SK-N-SH (cell line): ENCODE data around the gene MKX. TPM values are rescaled to one million over a fixed set of nuclear protein-coding genes. Genes with fewer than 3 reads are reported as not detected.

Source experiments
- CTCF ChIA-PET: fragments of 300-600, 350-600 bp; formaldehyde crosslinking; extraction: SDS; loops from one replicate; lab custom pipeline; 2021; lab: Yijun Ruan, JAX
- POLR2A ChIA-PET: fragments of 350-600 bp; sonication (Branson Sonifier 250); formaldehyde crosslinking; extraction: SDS; loops from one replicate; lab custom pipeline; 2020; ENCODE audit warnings: antibody characterized with exemption, inconsistent platforms; lab: Yijun Ruan, JAX
- DNase-seq: peaks from one replicate; pipeline ENCODE4 v3.0.0; 2012
- H2AFZ ChIP-seq: fragments of 200-600 bp; sonication (generic); 2 replicates; pipeline ENCODE4 v1.8.1; 2016; ENCODE audit warnings: antibody characterized with exemption, mild to moderate bottlenecking, low read depth
- H3F3A ChIP-seq: fragments of 200-600 bp; sonication (generic); replicated peaks from 2 replicates; pipeline ENCODE3; 2016; ENCODE audit warnings: antibody characterized with exemption, mild to moderate bottlenecking; ENCODE audit not compliant: insufficient read depth
- H3K27ac ChIP-seq, 2 experiments: fragments of 200-500 bp in 1 of 2; fragments of 200-600 bp in 1 of 2; sonication (Bioruptor generic) in 1 of 2; sonication (generic), shearing (Covaris generic) in 1 of 2; 2 replicates each; pipeline versions ENCODE4 v1.5.1 to v1.6.1; 2014 to 2016; ENCODE audit warnings: low read depth in 2 of 2, inconsistent platforms in 1 of 2, low read length in 1 of 2, mild to moderate bottlenecking in 1 of 2, mixed read lengths in 1 of 2
- H3K27me3 ChIP-seq: fragments of 200-600 bp; sonication (generic), shearing (Covaris generic); 2 replicates; pipeline ENCODE4 v1.6.1; 2016; ENCODE audit warnings: mixed run types; ENCODE audit not compliant: insufficient read depth
- H3K36me3 ChIP-seq, 2 experiments: fragments of 200-500 bp in 1 of 2; fragments of 200-600 bp in 1 of 2; sonication (Bioruptor generic) in 1 of 2; sonication (generic) in 1 of 2; replicated peaks in 1 of 2; 2 replicates each; pipeline versions ENCODE3 to v1.5.1; 2014 to 2016; ENCODE audit warnings: low read length in 1 of 2, mild to moderate bottlenecking in 1 of 2; ENCODE audit not compliant: insufficient read depth in 2 of 2, control insufficient read depth in 1 of 2
- H3K4me1 ChIP-seq, 2 experiments: fragments of 200-500 bp in 1 of 2; fragments of 200-600 bp in 1 of 2; sonication (Bioruptor generic) in 1 of 2; sonication (generic), shearing (Covaris generic) in 1 of 2; 2 replicates each; pipeline versions ENCODE4 v1.5.1 to v1.6.1; 2014 to 2016; ENCODE audit warnings: low read depth in 1 of 2, low read length in 1 of 2, mixed run types in 1 of 2; ENCODE audit not compliant: insufficient read depth in 2 of 2, control insufficient read depth in 1 of 2
- H3K4me2 ChIP-seq: fragments of 200-600 bp; sonication (generic), shearing (Covaris generic); 2 replicates; pipeline ENCODE4 v1.6.1; 2017; ENCODE audit warnings: mixed run types
- H3K4me3 ChIP-seq, 2 experiments: fragments of 200-500 bp in 1 of 2; fragments of 200-600 bp in 1 of 2; sonication (Bioruptor generic) in 1 of 2; sonication (generic), shearing (Covaris generic) in 1 of 2; 2 replicates each; pipeline versions ENCODE4 v1.5.1 to v1.8.1; 2014 to 2016; ENCODE audit warnings: low read depth in 2 of 2, inconsistent platforms in 1 of 2, low read length in 1 of 2, mild to moderate bottlenecking in 1 of 2, mixed read lengths in 1 of 2, moderate library complexity in 1 of 2
- H3K79me2 ChIP-seq: fragments of 200-600 bp; sonication (generic); 2 replicates; pipeline ENCODE4 v1.8.1; 2017; ENCODE audit warnings: mild to moderate bottlenecking; ENCODE audit not compliant: insufficient read depth
- H3K9ac ChIP-seq: fragments of 200-600 bp; sonication (generic); 2 replicates; pipeline ENCODE4 v1.6.1; 2017; ENCODE audit warnings: mixed run types
- H3K9me2 ChIP-seq: fragments of 200-600 bp; sonication (generic); 2 replicates; pipeline ENCODE4 v1.6.1; 2017; ENCODE audit warnings: mixed run types
- H3K9me3 ChIP-seq: fragments of 200-600 bp; sonication (generic); 2 replicates; pipeline ENCODE4 v1.6.1; 2017; ENCODE audit warnings: mixed run types, mild to moderate bottlenecking, moderate library complexity
- H4K20me1 ChIP-seq: fragments of 200-600 bp; sonication (generic); 2 replicates; pipeline ENCODE4 v1.6.1; 2017; ENCODE audit warnings: mild to moderate bottlenecking, mixed run types; ENCODE audit not compliant: insufficient read depth
- CTCF ChIP-seq: fragments of 200-600 bp; sonication (generic); IDR thresholded peaks from 2 replicates; pipeline ENCODE4 v1.6.1; 2017; ENCODE audit warnings: antibody characterized with exemption, mild to moderate bottlenecking, moderate library complexity
- EP300 ChIP-seq, 2 experiments: IDR thresholded peaks; 2 replicates each; pipeline versions ENCODE4 v1.4.0 to v1.6.1; 2012; ENCODE audit warnings: borderline replicate concordance in 1 of 2, low read depth in 1 of 2, low read length in 1 of 2
- FOSL2 ChIP-seq: IDR thresholded peaks from 2 replicates; pipeline ENCODE4 v1.4.0; 2012; ENCODE audit warnings: low read depth, mild to moderate bottlenecking, moderate library complexity, borderline replicate concordance
- GABPA ChIP-seq: IDR thresholded peaks from 2 replicates; pipeline ENCODE4 v1.4.0; 2012; ENCODE audit warnings: low read depth, mild to moderate bottlenecking
- JUND ChIP-seq: IDR thresholded peaks from 2 replicates; pipeline ENCODE4 v1.4.0; 2012
- NRF1 ChIP-seq: IDR thresholded peaks from 2 replicates; pipeline ENCODE4 v1.6.1; 2012; ENCODE audit warnings: low read depth, mild to moderate bottlenecking, low read length
- POLR2AphosphoS5 ChIP-seq: IDR thresholded peaks from 2 replicates; pipeline ENCODE4 v1.6.1; 2012; ENCODE audit warnings: low read depth, low read length
- RAD21 ChIP-seq: IDR thresholded peaks from 2 replicates; pipeline ENCODE4 v1.6.1; 2012; ENCODE audit warnings: mild to moderate bottlenecking, low read length
- RCOR1 ChIP-seq: fragments of 150-350 bp; IDR thresholded peaks from 2 replicates; pipeline ENCODE4 v1.6.1; 2017; ENCODE audit warnings: antibody characterized with exemption, low read length
- SMC3 ChIP-seq: IDR thresholded peaks from 2 replicates; pipeline ENCODE4 v1.6.1; 2012; ENCODE audit warnings: low read depth, low read length, improper control_type of control experiment
- WGBS: methylation state at CpG from one replicate; pipeline ENCODE4 v1.1.6; 2017; ENCODE audit warnings: low lambda C conversion rate; 5-methylcytosine and 5-hydroxymethylcytosine counted together
- polyA plus RNA-seq, 3 experiments: library from polyadenylated mRNA; depleted of rRNA; stranded (reverse); fragments of >200 nt; gene quantifications; 2 replicates each; pipeline ENCODE4 v1.2.3, GENCODE V29; 2012
- TF ChIP-seq, protein P1 (sequence below): IDR thresholded peaks from 2 replicates; pipeline ENCODE4 v1.4.0; 2012; ENCODE audit warnings: low read depth, borderline replicate concordance
- TF ChIP-seq, protein P2 (sequence below): fragments of 150-350 bp; IDR thresholded peaks from 2 replicates; pipeline ENCODE4 v1.6.1; 2017; ENCODE audit warnings: antibody characterized with exemption, low read length, low read depth, borderline replicate concordance

The MKX gene
- polyA plus RNA-seq, 1 of the 3 experiments (the other 2 are of a cell fraction), result not detected

DNA sequence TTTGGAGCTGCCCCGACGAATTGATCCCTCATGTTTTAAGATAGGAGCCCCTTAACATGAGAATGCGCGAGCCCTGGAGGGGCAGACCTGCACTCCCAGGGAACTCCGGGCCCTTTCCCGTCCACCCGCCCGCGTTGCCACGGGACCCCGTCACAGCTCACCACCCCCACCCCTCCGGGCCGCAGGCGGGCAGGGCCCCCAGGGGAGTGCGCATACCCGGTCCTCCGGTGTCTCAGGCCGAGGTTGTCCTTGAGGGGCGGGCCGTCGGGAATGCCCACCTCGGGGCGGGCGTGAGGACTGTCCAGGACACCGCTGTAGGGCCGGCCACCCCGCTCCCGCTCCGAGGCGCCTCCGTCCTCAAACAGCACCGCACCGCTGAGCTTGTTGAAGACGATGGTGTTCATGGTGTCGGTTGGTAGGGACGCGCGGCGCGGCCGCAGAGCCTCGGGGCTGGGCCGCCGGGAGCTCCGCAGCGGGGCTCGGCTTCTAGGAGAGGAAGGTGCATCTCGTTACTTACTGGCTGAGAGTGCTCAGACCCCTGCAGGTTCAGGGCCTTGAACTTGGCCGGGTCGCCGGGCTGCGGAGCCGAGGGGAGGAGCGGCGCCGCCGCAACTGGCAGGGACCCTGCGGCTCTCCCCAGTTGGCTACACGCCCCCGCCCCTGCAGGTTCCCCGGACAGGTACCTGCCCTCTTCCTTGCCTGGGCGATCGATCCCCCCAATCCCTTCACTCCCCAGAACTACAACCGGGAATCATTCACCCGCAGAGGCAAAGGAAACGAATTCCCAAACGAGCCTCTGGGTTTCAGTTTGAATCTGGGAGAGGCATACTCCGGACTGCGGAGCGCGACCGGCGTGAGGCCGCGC, 2.4 kb downstream of the MKX start (continued):
- TF ChIP-seq, protein P1, sequence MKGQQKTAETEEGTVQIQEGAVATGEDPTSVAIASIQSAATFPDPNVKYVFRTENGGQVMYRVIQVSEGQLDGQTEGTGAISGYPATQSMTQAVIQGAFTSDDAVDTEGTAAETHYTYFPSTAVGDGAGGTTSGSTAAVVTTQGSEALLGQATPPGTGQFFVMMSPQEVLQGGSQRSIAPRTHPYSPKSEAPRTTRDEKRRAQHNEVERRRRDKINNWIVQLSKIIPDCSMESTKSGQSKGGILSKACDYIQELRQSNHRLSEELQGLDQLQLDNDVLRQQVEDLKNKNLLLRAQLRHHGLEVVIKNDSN, result no peak
- TF ChIP-seq, protein P2, sequence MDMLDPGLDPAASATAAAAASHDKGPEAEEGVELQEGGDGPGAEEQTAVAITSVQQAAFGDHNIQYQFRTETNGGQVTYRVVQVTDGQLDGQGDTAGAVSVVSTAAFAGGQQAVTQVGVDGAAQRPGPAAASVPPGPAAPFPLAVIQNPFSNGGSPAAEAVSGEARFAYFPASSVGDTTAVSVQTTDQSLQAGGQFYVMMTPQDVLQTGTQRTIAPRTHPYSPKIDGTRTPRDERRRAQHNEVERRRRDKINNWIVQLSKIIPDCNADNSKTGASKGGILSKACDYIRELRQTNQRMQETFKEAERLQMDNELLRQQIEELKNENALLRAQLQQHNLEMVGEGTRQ, result no peak
- TF ChIP-seq EP300 (IDR thresholded peaks at IDR 0.05; ENCODE audit: borderline replicate concordance in 1 of 2, low read depth in 1 of 2, low read length in 1 of 2), result no peak
- no peak for TF ChIP-seq RCOR1
- TF ChIP-seq GABPA, result no peak
- TF ChIP-seq POLR2AphosphoS5, result no peak
- no peak for TF ChIP-seq RAD21

DNA sequence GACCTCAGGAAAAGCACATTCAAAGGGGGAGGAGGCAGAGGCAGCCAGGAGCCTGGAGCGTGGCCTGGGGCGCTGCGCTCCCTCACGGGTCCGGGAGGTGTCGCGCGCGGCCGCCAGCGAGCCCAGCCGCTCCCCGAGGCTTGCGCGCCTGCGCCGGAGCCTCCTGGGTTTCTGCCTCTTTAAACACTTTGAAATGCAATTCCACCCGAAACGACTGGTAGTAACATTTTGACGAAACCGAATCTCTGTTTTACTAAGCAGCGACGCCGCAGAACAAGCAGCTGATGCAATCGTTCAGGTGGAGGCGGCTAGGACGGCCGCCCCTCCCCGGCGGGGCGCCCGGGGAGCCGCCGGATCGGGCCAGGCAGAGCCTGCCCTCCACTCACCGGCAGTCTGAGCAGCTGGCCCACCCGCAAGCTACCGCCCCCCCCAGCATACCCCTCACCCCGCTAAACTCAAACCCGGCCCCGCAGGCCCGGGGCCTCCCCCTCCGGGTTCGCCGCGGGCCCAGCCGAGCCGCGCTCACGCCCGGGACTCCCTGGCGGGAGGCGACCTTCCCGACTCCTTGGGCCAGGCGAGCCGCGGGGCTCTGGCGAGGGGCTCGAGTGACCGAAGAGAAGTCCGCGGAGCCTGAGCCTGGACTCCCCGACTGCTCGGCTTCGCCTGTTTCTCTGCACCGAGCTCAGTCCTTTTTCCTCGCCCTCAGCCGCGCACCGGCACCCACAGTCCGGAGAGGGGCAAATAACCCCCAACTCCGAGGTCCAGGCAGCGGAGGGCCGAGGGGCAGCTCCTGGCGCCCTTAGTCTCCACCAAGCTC, 3.2 kb downstream of the MKX start:
- H3K27me3 ChIP-seq, result peaks cover 68% of the 10 kb centered on the region
- H3K4me3 ChIP-seq, result peak overlapping the region; percentile 35 to 48; a peak in 3 of 4 replicates
- TF ChIP-seq RAD21 (peak; percentile 20; the same call in 1 of the 2 replicates), FOSL2 (no peak), CTCF (peak; percentile 64), JUND (no peak), NRF1 (peak; percentile 55), SMC3 (peak; percentile 44)
- TF ChIP-seq, all 33 proteins: peak for 4
- no peaks in the 10 kb centered on the region for H3K36me3 ChIP-seq
- H3K9me3 ChIP-seq, result no peaks in the 10 kb centered on the region
- H3K4me1 ChIP-seq, result no peaks in the 10 kb centered on the region
- no peaks in the 10 kb centered on the region for H3K79me2 ChIP-seq
- H3F3A ChIP-seq, result no peaks in the 10 kb centered on the region
- H3K27ac ChIP-seq, result no peak overlapping the region
- no CpG with 5 or more reads among the region's 75 CpGs for WGBS
- H3K9me2 ChIP-seq, result no peaks in the 10 kb centered on the region
- H2AFZ ChIP-seq, result peak overlapping the region; percentile 74
- CTCF ChIA-PET, result interaction anchor here (0.6 kb wide), 1 partner anchor 23 kb away, joined by 3 read pairs; no protein-coding TSS in a partner anchor
- peak overlapping the region; percentile 78; the same call in 1 of the 2 replicates for H3K4me2 ChIP-seq
- DNase-seq, result peak; percentile 52
- POLR2A ChIA-PET, result no interaction called here
- no peak overlapping the region for H3K9ac ChIP-seq
- no peaks in the 10 kb centered on the region for H4K20me1 ChIP-seq
